ENCODE results near the gene GBF1. TPM values are rescaled to one million over a fixed set of nuclear protein-coding genes. Genes with fewer than 3 reads are reported as not detected.

GBF1 gene
- total RNA-seq, 1 experiment from 2014 or later: 27.6 TPM

DNA sequence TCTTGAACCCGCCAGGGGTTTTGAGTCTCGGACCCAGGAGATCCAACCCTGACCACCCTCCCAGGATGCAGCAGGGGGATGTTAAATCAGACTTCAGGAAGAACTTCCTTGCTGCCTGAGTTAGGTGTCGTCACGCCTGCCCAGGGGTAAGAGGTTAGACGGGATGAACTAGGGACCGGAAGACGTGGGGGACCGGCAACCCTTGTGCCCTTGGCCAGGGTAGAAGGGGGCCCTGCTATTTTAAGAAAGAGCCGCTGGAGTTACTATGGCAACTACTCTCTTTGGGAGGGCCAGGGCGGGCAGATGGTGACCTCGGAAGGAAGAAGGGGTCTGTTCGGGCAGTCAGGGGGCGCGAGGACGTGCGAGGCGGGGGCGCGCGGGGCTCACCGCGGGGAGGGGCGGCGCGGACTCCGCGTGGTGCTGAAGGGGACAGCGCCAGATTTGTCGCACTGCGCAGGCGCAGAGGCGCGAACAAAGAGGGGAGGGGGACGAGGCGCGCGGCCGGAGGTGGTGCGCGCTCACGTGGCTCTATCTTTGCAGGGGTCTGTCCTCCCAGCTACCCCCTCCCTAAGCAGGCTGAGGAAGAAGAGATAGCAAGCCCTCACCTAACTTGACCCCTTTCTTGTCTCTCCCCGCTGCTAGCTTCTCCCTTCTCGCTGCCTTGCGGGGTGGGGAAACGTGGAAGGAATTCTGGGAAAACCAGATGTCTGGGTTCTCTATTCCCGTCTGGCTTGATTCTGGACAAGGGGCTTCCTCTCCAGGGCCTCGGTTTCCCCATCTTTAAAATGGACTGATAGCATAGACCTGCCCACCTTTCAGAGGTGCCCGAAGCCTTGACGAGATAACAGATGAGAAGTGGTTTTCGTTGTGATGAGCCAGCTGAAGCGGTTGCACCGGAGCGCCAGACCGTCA, 174.2 kb downstream of the GBF1 start:
- DNase-seq (ENCODE audit: extremely low read depth, low read depth): peak; percentile 48

DNA sequence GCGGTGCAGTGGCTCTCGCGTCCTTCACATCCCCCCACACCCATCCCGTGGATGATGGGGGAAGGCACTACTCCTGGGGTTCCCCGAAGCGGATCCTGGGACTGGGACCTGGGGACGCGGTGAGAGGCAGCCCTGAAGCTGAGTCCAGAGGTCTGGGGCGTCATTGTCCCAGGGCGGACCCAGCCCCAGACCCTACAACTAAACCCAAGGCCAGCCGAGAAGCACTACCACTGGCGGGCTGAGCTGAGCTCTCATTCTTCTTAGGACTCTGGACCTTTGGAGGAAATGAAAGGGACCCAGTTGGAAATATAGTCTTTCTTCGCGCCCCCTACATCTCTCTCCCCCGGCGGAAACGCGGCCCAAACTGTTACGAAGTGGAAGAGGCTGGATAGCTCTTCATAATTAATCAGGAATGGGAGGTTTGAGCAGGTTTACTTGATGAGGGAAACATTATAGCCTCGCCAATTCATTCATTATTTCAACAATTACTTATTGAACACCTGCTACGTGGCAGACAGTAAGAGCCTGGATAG, 174.9 kb downstream of the GBF1 start:
- DNase-seq (ENCODE audit: extremely low read depth, low read depth): no peak

DNA sequence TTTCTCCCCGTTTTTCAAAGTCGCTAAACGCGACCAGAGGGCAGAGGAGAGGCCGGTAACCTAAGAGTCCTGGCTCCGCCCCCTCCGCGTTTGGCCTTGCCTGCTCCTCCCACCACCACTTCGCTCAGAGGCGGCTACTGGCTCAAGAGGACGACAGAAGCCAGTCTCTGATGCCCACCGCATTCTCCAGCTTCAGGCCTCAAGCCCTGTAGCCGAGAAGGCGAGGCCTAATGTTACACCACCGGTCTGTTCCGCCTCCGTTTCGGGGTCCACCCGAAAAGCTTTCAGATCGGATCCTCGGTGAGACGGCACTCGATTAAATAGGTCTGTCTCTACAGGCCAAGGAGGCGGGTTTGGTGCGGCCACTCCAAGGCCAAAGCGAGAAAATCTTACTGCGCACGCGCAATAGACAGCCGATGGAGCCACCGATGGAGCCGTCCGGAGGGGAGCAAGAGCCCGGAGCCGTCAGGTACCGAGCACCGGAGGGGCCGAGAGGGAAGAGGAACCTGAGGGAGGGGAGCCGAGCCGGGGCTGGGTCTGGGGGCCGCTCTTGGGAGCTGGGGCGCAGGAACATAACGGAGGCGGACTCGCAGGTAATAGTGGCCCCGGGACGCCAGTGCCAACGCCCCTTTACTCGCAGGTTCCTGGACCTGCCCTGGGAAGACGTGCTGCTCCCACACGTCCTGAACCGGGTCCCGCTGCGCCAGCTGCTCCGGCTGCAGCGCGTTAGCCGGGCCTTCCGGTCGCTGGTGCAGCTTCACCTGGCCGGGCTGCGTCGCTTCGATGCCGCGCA, 175.6 kb downstream of the GBF1 start, which contains the start of gene FBXL15:
FBXL15 (plus strand) TSS at position 123 of the 793 bp plus-strand sequence; CDS start at position 417, 294 bp downstream.
- DNase-seq (ENCODE audit: extremely low read depth, low read depth): peak; percentile 98

DNA sequence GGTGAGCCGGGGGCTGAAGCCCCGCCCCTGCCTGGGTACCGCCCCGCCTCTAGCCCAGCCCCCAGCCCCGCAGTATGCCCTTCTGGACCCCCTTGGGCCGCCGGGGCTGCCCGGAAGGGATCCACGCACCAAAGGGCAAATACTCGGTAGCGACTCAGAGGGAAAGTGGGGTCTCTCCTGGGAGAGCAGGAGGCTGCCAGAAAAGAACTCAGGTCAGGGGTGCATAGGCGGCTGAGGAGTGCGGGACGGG, 176.1 kb downstream of the GBF1 start:
- no peak for DNase-seq (ENCODE audit: extremely low read depth, low read depth)

DNA sequence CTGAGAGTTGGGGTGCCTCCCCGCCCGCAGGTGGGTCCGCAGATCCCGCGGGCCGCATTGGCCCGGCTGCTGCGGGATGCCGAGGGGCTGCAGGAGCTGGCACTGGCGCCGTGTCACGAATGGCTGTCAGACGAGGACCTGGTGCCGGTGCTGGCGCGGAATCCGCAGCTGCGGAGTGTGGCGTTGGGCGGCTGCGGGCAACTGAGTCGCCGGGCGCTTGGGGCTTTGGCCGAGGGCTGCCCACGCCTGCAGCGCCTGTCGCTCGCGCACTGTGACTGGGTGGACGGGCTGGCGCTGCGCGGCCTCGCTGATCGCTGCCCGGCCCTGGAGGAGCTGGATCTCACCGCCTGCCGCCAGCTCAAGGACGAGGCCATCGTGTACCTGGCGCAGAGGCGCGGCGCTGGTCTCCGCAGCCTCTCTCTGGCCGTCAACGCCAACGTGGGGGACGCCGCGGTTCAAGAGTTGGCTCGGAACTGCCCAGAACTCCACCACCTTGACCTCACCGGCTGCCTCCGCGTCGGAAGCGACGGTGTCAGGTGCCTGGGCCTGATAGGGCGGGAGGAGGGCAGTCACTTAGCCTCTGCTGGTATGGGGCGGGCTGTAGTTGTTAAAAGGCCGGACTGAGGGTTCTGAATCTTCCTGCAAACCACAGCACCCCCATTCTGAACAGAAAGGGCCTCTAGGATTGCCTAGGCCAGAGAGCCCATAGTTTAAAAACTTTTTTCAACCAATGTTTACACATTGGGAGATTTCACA, 176.6 kb downstream of the GBF1 start:
- DNase-seq (ENCODE audit: extremely low read depth, low read depth): no peak

DNA sequence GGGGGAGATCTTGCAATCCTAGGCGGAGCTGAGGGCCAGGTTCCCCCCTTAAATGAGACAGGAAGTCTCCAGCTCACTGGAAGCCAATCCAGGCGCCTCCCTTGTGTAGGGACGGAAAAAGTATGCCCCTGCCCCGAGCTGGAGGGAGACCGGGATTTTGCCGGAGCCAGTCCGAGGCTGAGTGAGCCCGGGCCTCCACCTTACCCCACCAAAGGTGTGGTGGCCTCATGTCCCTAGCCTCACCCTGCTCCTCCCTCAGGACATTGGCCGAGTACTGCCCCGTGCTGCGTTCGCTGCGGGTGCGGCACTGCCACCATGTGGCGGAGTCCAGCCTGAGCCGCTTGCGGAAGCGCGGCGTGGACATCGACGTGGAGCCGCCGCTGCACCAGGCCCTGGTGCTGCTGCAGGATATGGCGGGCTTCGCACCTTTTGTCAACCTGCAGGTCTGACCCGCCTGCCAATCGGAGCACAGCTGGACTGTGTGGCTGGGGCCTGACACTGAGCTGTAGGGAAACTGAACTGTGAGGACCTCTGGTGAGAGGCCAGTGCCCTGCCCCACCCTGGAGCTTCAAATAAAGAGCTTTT, 177.3 kb downstream of the GBF1 start:
- peak; percentile 70 for DNase-seq (ENCODE audit: extremely low read depth, low read depth)

DNA sequence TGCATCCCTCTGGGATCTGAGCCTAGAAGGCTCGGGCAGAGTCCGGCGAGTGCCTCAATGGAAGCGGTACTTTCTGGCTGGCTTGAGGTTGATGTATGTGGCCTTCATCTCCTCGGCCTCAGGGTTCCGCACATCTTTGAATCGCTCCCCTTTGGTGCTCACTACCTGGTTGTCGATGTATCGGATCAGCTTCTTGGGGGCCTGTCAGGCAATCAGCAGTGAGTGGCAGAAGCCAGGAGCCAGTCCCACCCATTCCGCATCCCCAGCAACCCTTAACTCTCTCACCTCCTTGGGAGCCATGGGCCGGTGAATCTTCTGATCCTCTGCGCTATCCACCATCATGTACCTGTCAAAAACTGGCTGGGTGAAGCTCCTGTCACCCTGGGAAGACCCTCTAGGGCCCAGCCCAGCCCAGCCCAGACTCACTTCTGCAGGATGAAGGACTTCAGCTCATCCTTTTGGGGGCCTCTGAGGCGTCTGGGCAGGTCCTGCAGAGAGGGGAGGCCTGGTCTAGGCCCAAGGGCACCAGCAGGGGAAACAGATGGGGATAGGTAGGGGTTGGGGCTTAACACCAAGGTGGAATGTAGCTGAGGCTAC, 178.1 kb downstream of the GBF1 start:
- DNase-seq (ENCODE audit: extremely low read depth, low read depth): no peak

DNA sequence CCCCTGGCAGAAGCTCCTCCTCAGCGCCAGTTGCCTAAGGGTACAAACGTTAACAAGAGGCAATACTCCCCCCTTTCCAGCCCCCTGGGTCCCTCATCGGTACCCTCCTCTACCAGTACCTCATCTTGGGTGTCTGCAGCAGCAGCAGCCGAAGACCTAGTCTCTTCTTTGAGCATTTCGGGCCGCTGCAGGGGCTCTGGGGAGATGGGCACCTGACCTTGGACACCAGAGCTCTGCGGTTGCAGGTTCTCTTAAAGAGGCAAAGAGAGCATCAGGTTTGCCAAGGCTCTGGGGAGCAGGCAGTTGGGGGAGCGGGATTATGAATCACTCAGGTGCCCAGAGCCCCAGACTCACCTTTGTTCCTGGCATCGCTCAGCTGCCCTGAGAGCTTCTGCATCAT, 178.8 kb downstream of the GBF1 start:
- no peak for DNase-seq (ENCODE audit: extremely low read depth, low read depth)

DNA sequence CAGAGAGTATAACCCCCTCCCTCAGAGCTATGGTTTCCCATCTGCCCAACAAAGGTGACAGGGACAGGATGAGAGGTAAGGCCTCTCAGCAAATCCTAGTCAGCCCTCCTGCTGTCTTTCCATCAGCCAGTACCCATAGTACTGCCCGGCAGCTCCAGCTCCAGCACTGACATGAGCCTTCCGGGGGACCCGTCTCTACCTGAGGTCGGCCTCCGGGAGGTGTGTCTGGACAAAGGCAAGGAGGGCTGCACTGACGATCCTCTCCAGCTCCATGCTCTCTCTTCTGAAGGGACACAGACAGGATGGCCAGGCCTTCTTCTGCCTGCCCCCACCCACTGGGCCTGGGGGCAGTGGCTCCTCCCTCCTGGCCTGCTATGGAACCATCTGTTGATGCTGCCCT, 179.6 kb downstream of the GBF1 start:
- DNase-seq (ENCODE audit: extremely low read depth, low read depth): no peak

DNA sequence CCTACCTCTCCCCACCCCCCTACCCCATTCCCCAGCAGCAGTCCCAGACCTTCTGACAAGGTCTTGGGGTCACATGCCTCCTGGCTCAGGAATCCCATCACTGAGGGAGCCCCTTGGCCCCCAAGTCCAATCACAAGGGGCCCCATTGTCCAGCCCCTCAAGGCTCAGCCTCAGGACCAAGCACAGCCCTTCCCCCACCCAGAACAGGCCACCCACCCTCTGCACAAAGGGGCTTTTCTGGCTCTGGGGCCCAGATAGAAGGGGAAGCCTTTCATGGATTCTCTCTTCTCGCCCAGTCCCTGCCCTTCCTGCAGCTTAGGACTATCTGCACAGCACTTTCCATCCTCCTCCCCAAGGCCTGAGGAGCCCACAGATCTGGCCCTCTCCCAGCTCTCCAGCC, 180.1 kb downstream of the GBF1 start:
- DNase-seq (ENCODE audit: extremely low read depth, low read depth): no peak

DNA sequence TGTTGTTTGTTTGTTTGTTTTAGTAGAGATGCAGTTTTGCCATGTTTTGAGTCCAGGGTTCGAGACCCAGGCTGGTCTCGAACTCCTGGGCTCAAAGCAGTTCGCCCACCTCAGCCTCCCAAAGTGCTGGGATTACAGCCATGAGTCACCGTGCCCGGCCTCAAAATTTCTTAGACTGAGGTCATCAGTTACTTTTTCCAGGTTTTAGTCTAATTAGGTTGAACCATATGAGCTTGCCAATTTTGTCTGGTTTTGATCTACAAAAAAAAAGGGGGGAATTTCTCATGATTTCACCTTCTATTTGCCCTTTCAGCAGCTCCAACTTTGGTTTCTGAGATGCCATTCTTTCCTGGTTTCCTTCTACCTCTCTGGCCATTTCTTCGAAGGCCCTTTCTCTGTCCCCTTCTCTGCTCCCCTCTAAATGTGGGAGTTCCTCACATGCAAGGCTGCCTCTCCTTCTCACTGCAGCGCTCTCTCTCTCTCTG, 181.5 kb downstream of the GBF1 start:
- DNase-seq (ENCODE audit: extremely low read depth, low read depth): no peak

DNA sequence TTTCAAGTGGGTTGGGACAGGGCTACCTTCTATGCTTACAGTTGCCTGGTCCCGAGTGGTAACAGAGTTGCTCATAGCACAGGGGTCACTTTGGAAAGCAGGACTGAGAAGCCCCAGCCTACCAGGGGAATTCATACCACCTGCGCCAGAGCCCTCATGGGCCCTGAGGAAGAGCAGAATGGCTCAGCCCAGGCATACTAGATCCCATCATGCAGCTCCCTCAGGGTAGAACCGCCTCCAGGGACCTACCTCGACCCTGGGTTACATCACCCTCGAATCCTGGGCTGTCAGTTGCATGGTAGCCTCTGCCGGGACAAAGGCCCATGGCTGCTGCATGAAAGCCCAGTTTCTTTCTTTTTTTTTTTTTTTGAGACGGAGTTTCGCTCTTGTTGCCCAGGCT, 184.1 kb downstream of the GBF1 start:
- no peak for DNase-seq (ENCODE audit: extremely low read depth, low read depth)

DNA sequence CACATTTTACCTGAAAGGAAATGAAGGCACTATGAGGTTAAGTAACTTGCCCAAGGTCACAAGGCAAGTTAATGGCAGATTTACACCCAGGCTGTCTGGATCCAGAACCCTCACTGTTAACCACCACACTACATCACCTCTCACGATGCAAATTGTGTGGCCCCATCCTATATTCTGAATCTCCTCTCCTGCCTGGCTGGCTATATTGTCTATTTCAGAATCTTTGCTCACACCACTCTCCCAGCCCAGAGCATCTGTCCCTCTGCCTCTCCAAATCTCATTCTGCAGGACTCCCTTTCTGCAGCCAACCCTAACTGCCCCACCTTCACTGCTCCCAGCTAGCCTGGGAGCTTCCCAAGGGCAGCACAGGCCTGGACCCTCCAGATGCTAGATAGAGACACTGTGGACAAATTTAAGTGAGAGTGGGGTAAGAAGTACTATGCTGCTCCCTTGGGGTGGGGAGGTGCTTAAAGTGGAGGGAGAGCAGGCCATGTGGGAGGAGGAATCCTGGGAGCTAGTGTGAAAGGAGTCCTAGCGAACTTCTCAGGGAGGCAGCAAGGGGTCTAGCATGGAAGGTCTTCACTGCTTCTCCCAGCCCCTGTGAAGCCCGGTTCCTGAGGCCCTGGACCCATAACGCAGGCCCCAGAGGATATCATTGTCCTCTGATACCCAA, 186.3 kb downstream of the GBF1 start:
- no peak for DNase-seq (ENCODE audit: extremely low read depth, low read depth)

Other genes with a start within 250 kb of the GBF1 start
- gene ARMH3, start 189.4 kb upstream of the GBF1 start, total RNA-seq (2014; rRNA removed; shearing (Covaris generic)): 6.6 and 7.9 TPM in 2 replicates
- gene HPS6, start 180.2 kb upstream of the GBF1 start, total RNA-seq (2014; rRNA removed; shearing (Covaris generic)): 16.7 and 19.5 TPM in 2 replicates
- gene LDB1, start 125.2 kb upstream of the GBF1 start, total RNA-seq (2014; rRNA removed; shearing (Covaris generic)): 25.1 and 27.0 TPM in 2 replicates
- 24.1 and 26.4 TPM in 2 replicates for gene PPRC1, start 112.5 kb upstream of the GBF1 start, total RNA-seq (2014; rRNA removed; shearing (Covaris generic))
- 132 and 151 TPM in 2 replicates for gene NOLC1, start 93.1 kb upstream of the GBF1 start, total RNA-seq (2014; rRNA removed; shearing (Covaris generic))
- 0.20 TPM in 1 of 2 replicates, not detected in the other for gene ELOVL3, start 19.2 kb upstream of the GBF1 start, total RNA-seq (2014; rRNA removed; shearing (Covaris generic))
- gene PITX3, start 4.0 kb upstream of the GBF1 start, total RNA-seq (2014; rRNA removed; shearing (Covaris generic)): 0.27 TPM in 1 of 2 replicates, not detected in the other
- gene NFKB2, start 150.2 kb downstream of the GBF1 start, total RNA-seq (2014; rRNA removed; shearing (Covaris generic)): 51.9 and 58.6 TPM in 2 replicates
- 0.29 and 0.32 TPM in 2 replicates for gene PSD, start 173.3 kb downstream of the GBF1 start, total RNA-seq (2014; rRNA removed; shearing (Covaris generic))
- 13.7 and 18.1 TPM in 2 replicates for gene FBXL15, start 175.3 kb downstream of the GBF1 start, total RNA-seq (2014; rRNA removed; shearing (Covaris generic))
- 51.7 and 55.3 TPM in 2 replicates for gene CUEDC2, start 187.0 kb downstream of the GBF1 start, total RNA-seq (2014; rRNA removed; shearing (Covaris generic))
- gene C10orf95, start 206.0 kb downstream of the GBF1 start, total RNA-seq (2014; rRNA removed; shearing (Covaris generic)): 0.37 and 0.55 TPM in 2 replicates

All from NCI-H460 (cell line).